HK-2 (cell line): ENCODE results near the gene IL1F10.

Experiments
- DNase-seq: peaks from one replicate; pipeline ENCODE4 v3.0.0-alpha.2; 2018; ENCODE audit not compliant: unreplicated experiment

Gene IL1F10

DNA sequence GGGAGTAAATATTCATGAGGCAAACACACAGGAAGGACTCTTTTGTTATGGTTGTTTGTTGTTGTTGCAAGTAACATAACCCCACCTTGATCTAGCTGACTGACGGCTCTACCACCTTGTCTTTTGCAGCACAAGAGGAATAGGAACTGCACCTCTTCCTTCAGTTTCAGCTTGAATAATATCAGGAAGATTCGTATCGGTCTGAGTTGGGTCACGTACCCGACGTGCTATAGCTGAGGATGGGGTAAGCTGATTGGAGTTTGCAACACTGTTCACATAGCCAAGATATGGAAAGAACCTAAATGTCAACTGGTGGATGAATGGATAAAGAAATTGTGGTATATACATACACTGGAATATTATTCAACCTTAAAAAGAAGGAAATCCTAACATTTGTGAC lies 45.1 kb downstream of the IL1F10 start:
- no peak for DNase-seq

DNA sequence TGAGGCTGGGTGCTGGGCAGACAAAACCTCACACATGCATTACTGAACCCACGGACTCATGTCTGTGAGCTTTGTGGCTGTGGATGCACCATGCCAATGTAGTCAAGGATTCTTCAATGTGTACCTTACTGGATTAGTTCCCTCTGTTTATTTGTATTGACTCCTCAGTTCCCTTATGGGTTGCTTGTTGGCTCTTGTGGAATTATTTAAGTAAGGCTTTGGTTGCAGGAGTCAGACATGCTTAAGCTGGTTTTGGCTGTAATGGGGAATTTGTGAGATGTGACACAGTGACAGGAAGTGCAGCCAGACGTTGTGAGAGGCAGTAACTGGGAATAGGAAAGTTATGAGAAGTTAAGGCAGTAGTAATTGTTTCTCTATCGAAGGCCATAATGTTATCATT lies 46.0 kb downstream of the IL1F10 start:
- DNase-seq, result no peak

DNA sequence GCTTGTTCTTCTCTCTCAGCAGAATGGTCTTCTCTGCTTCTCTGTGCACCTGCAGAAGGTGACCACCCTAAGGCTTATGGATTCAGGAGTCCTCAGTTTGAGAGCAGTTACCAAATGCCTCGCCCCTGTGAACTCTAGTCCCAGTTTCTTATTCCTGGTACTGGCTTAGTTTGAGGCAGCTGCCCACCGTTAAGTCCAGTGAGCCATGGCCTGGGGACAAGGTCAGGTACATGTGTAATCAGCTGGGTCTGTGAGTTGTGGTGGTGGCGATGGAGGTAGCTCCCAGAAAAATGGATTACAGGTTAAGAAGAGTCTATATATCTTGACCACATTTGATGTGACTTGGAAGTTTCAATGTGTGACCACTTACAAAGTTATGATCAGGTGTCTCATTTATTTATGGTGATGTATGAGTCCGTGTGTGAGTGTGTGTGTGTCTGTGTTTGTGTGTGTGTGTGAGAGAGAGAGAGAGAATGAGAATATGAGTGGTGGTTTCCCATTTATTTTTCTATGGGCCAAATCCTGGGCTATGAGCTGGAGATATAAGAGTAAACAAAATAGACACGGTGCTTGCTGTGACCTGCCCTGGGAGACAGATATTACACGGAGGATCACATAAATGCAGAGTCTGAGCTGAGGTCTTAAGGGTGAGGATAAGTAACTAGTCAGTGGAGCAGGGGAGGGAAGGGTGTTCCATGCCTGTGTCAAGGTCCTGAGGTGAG lies 46.6 kb downstream of the IL1F10 start:
- DNase-seq, result no peak

DNA sequence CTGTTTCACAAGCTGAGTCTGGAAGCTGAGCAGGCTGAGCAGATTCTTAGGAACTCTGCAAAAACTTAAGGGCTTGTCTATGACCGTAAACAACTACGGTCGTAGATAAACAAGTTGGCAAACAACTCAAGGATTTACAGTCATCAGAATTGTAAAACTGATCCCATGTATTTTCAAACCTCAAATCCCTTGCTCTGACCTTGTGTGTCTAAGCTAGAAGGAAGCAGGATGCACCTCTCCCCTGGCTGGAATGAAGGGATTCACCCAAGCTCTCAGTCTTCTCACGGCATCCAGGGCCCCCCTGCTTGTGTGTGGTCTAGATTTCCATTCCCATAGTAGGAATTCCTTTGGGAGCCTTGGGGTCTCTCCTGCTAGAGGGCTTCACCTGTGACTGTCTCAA lies 47.2 kb downstream of the IL1F10 start:
- no peak for DNase-seq

DNA sequence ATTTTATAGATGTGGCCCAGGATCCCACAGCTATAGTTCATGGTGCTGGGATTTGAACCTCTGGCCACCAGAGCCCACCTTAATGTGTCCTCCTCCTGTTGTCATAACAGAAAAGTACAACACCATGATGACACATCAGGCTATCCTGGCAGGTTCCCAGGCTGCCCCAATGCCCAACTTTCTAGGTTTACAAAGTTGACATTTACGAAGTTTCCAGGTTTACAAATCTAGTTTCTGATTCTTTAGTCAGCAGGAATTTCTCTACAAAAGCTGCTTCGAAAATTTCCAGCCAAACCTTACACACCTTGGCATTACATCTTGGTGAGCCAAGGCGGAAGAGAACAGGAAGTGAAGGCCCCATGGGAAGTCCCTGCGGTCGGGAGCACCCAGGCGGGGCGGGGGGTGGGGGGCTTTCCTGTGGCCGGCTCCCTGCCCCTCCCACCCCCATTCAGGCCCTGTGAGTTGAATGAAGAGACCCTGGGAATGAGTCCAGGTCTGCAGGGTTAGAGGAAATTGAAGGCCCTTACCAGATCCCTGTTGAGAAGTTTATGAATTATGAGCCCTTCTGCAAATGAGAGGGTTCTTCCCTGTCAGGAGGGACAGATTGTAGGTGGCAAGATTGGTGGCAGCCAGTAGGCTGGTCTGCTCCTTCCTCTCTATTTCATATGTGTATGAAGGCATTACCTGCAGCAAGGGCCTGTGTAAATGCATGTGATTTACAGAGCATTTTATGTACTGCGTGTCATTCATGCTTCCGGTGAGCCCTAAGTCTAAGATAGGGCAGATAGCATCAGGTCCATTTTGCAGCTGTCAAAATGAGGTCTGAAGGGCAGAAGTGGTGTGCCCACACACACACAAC lies 48.6 kb downstream of the IL1F10 start:
- no peak for DNase-seq

DNA sequence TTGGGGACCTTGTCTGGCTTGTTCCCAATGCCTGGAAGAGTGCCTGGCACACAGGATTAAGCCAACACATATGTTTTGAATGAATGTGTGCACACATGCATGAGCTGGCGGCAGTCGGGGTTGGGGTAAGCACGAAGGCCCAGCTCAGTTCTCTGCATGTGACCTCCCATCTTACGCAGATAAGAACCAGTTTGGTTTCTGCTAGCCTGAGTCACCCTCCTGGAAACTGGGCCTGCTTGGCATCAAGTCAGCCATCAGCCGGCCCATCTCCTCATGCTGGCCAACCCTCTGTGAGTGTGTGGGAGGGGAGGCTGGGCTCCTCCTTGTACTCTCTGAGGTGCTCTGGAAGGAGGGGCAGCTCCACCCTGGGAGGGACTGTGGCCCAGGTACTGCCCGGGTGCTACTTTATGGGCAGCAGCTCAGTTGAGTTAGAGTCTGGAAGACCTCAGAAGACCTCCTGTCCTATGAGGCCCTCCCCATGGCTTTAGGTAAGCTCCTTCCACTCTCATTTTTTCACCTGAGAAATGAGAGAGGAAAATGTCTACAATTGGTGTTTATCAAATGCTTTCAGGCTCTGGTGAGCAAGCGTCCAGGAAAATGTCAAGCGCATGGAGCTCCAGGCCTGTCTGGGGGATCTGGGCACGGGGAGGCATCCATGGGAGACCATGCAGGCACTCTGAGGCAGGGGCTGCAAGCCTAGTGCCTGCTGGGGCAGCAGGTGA lies 49.9 kb downstream of the IL1F10 start:
- no peak for DNase-seq

DNA sequence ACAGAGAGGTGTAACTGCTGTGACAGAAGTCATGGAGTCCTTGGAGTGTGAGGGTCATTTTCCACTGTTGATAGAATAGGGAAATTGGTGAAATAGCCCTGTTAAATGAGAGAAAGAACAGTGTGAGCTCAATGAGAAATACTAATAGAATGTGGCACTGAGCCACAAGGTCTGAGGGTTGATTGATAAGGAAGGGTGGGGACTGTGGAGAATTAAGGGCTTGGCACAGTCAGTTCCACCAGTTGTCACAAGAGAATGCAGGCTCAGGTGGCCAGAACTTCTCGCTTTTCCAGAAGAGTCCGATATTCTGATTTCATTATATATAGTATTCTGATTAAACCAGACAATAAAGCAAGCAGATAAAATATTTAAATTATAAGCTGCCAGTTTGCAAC lies 50.5 kb downstream of the IL1F10 start:
- no peak for DNase-seq

DNA sequence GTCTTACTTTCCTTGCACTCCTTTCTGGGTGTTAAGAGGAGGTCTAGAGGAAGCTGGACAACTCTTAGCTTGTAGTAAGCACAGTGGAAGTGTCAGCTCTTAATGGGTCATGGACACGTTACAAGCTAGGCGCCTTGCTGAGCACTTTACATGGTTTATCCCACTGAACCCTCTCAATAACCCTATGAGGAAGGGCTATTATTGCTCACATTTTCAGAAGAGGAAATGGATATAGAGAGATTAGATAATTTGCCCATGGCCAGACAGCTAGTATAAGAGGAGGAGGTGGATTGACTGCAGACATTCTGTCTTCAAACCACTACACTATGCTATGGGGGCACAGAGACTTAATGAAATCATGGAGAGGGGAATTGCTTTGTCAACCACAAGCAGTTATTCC lies 51.3 kb downstream of the IL1F10 start:
- no peak for DNase-seq

DNA sequence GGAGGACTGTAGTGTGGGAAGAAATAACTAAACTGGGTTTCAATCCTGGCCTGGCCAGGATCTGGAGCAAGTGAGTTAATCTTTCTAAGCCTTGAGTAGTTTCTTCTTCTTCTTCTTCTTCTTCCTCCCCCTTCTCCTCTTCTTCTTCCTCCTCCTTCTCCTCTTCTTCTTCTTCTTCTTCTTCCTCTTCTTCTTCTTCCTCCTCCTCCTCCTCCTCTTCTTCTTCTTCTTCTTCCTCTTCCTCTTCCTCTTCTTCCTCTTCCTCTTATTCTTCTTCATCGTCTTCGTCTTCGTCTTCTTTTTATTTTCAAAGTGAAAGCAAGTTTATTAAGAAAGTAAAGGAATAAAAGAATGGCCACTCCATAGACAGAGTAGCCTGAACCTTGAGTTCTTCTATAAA lies 53.1 kb downstream of the IL1F10 start:
- no peak for DNase-seq

DNA sequence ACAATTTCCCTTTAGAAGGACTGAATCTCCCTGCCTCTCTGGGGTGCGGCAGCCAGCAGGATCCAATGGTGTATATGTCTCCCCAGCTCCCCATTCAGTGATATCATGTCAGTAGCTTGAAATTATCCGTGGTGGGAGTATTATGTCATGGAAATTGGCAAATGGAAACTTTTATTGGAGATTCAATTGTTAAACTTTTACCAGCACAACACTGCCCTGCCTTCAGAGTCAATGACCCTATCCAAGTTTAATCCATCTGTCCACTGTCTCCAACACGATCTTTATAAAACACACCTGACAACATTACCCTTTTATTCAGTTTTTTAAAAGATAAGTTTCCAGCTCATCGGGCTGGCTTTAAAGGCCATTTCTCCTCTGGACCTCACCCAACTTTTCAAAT lies 54.6 kb downstream of the IL1F10 start:
- no peak for DNase-seq

DNA sequence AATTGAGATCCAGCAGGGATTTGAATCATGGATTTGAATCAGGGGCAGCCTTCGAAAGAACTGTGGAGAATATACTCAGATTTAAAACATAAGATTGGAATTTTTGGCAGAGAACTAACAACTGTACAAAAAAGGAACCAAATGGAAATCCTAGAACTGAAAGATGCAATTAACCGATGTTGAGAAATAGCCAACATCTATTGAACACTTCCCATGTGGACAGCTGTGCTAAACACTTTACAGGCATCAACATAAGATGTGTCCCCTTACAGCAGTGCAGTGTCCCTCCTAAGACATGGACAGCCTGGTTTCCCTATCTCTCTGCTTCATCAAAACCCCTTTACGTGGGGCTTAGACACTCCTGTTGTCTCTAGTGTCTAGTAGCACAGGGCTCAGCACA lies 56.0 kb downstream of the IL1F10 start:
- no peak for DNase-seq

DNA sequence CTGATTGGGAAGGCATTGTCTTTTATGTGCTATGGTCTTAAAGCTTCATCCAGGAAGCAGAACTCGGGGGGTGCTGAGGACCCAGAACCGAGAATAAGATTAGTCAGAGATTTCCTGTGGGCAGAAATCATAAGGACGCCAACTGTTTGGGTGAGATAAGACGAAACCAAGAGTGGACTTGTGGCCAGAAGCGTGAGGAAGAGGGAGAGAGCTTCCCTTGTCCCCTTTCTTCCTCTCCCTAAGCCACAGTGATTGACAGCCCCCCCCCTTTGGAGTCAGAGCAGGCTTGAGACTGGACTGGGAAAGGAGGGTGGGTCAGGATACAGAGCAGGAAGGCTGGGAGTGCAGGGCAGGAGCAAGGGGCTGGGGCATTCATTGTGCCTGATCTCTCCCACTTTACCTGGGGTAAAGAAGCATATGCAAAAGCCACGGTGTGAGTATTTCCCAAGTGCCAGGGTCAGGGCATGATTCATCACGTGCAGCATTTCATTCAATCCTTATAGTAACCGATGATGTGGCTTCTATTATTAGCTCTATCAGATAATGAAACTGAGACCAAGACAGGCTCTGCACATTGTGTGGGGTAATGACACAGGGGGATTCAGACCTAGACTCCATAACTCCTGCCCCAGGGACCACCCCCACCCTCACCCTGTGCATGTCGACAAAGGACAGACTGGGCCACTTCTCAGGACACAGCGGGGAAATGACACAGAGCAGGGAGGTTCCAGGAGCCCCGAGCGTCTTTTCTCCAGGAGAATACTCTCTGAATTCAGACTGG lies 56.6 kb downstream of the IL1F10 start:
- no peak for DNase-seq
